Mesenchymal stem cell (in vitro differentiated cells and primary cell): ENCODE results near the gene ATP2C1.

Source experiments
- DNase-seq: peaks from one replicate; pipeline ENCODE4 v3.0.0-alpha.2; 2013
- H2AFZ ChIP-seq: one replicate; pipeline ENCODE4 v1.6.1; 2013; ENCODE audit warnings: low read depth, mild to moderate bottlenecking, control low read depth, inconsistent platforms, low read length, moderate library complexity
- H2AK5ac ChIP-seq: 2 replicates; pipeline ENCODE4 v1.6.1; 2013; ENCODE audit warnings: low read length, moderate library complexity, mild to moderate bottlenecking, inconsistent platforms; ENCODE audit not compliant: severe bottlenecking
- H2BK120ac ChIP-seq: one replicate; pipeline ENCODE4 v1.6.1; 2013; ENCODE audit warnings: low read depth, mild to moderate bottlenecking, inconsistent platforms, low read length, moderate library complexity
- H2BK12ac ChIP-seq, 2 experiments: one replicate each; pipeline ENCODE4 v1.6.1; 2013; ENCODE audit warnings: inconsistent platforms in 2 of 2, low read length in 2 of 2, mild to moderate bottlenecking in 2 of 2, moderate library complexity in 2 of 2, control low read depth in 1 of 2
- H2BK15ac ChIP-seq: one replicate; pipeline ENCODE4 v1.6.1; 2013; ENCODE audit warnings: mild to moderate bottlenecking, low read depth, inconsistent platforms; ENCODE audit not compliant: poor library complexity, severe bottlenecking
- H2BK5ac ChIP-seq: 2 replicates; pipeline ENCODE4 v1.6.1; 2013; ENCODE audit warnings: low read depth, mild to moderate bottlenecking, low read length, control low read depth, inconsistent platforms; ENCODE audit not compliant: poor library complexity, severe bottlenecking
- H3K14ac ChIP-seq, 2 experiments: one replicate each; pipeline ENCODE4 v1.6.1; 2013; ENCODE audit warnings: inconsistent platforms in 2 of 2, low read length in 2 of 2, control low read depth in 1 of 2, mild to moderate bottlenecking in 1 of 2, moderate library complexity in 1 of 2
- H3K18ac ChIP-seq, 2 experiments: one replicate each; pipeline ENCODE4 v1.6.1; 2013; ENCODE audit warnings: inconsistent platforms in 2 of 2, low read length in 2 of 2, control low read depth in 1 of 2, low read depth in 1 of 2, mild to moderate bottlenecking in 1 of 2
- H3K23ac ChIP-seq, 2 experiments: one replicate each; pipeline ENCODE4 v1.6.1; 2013; ENCODE audit warnings: inconsistent platforms in 2 of 2, low read length in 2 of 2, mild to moderate bottlenecking in 2 of 2, moderate library complexity in 2 of 2, control low read depth in 1 of 2
- H3K27ac ChIP-seq: 2 replicates; pipeline ENCODE4 v1.5.1; 2013; ENCODE audit warnings: mild to moderate bottlenecking, moderate library complexity, low read length, control low read depth, inconsistent platforms; ENCODE audit not compliant: poor library complexity, severe bottlenecking
- H3K27me3 ChIP-seq, 2 experiments: 2 replicates each; pipeline versions ENCODE4 v1.6.1 to v1.7.0; 2013; ENCODE audit warnings: low read length in 2 of 2, mild to moderate bottlenecking in 2 of 2, moderate library complexity in 2 of 2, control low read depth in 1 of 2, inconsistent platforms in 1 of 2; ENCODE audit not compliant: control insufficient read depth in 1 of 2, insufficient read depth in 1 of 2
- H3K36me3 ChIP-seq, 2 experiments: 2 replicates each; pipeline versions ENCODE4 v1.6.1 to v1.7.0; 2013; ENCODE audit warnings: low read length in 2 of 2, control low read depth in 1 of 2, inconsistent platforms in 1 of 2, low read depth in 1 of 2, mild to moderate bottlenecking in 1 of 2; ENCODE audit not compliant: insufficient read depth in 2 of 2, control insufficient read depth in 1 of 2
- H3K4ac ChIP-seq, 2 experiments: one replicate each; pipeline ENCODE4 v1.6.1; 2013; ENCODE audit warnings: inconsistent platforms in 2 of 2, low read length in 2 of 2, mild to moderate bottlenecking in 2 of 2, moderate library complexity in 2 of 2, control low read depth in 1 of 2, low read depth in 1 of 2
- H3K4me1 ChIP-seq: 2 replicates; pipeline ENCODE4 v1.6.1; 2013; ENCODE audit warnings: low read depth, low read length, control low read depth; ENCODE audit not compliant: control insufficient read depth, insufficient read depth
- H3K4me2 ChIP-seq: 2 replicates; pipeline ENCODE4 v1.6.1; 2013; ENCODE audit warnings: low read length, mild to moderate bottlenecking, inconsistent platforms; ENCODE audit not compliant: poor library complexity, severe bottlenecking
- H3K4me3 ChIP-seq, 2 experiments: 2 replicates each; pipeline versions ENCODE4 v1.5.1 to v1.7.0; 2013; ENCODE audit warnings: low read length in 2 of 2, mild to moderate bottlenecking in 2 of 2, control low read depth in 1 of 2, low read depth in 1 of 2; ENCODE audit not compliant: insufficient read depth in 1 of 2
- H3K79me1 ChIP-seq: replicated peaks from 2 replicates; pipeline ENCODE4 v1.6.1; 2013; ENCODE audit warnings: mild to moderate bottlenecking, control low read depth, low read length, inconsistent platforms; ENCODE audit not compliant: poor library complexity, severe bottlenecking
- H3K9ac ChIP-seq: 2 replicates; pipeline ENCODE4 v1.7.0; 2013; ENCODE audit warnings: mild to moderate bottlenecking, low read length, moderate library complexity
- H3K9me3 ChIP-seq: 2 replicates; pipeline ENCODE4 v1.7.0; 2013; ENCODE audit warnings: mild to moderate bottlenecking, low read length; ENCODE audit not compliant: control insufficient read depth
- H4K8ac ChIP-seq: one replicate; pipeline ENCODE4 v1.6.1; 2013; ENCODE audit warnings: inconsistent platforms, mild to moderate bottlenecking, low read length, moderate library complexity
- H4K91ac ChIP-seq: one replicate; pipeline ENCODE4 v1.6.1; 2013; ENCODE audit warnings: mild to moderate bottlenecking, low read length, inconsistent platforms
- WGBS: methylation state at CpG from one replicate; pipeline ENCODE4 v1.1.7; 2013; ENCODE audit warnings: mixed read lengths; 5-methylcytosine and 5-hydroxymethylcytosine counted together

Gene ATP2C1

DNA sequence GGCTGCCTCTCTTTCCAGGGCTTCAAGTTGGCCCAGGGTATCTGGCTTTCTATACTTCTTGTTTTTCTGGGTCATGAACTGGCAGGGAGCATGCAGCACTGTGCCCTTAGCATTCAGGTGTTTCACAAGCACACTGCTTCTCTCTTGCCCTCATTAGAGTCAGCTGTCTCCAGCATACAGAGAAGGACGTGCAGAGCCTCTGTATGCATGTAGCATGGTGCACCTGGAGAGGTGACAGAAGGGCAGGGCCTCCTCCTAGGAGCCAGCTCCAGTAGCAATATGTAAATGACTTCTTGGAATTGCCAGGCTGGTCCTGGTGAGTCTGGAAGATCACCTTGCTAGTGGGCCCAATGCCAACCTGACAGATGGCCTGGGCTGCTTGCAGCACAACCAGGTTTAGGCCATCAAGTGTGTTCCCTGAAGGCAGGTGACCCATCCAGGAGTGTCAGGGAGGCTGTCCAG is 44.8 kb upstream of the ATP2C1 start:
- no peak overlapping the region for H2BK120ac ChIP-seq
- H2BK5ac ChIP-seq = no peak overlapping the region
- H2AK5ac ChIP-seq = no peak overlapping the region
- no peak overlapping the region for H2AFZ ChIP-seq
- H3K4ac ChIP-seq = no peak overlapping the region
- H3K4me3 ChIP-seq = no peak overlapping the region
- DNase-seq = no peak
- no peak overlapping the region for H3K4me2 ChIP-seq
- no peaks in the 10 kb centered on the region for H3K4me1 ChIP-seq
- no peak overlapping the region for H3K9ac ChIP-seq
- no peaks in the 10 kb centered on the region for H3K36me3 ChIP-seq
- no peak overlapping the region for H2BK12ac ChIP-seq
- H4K8ac ChIP-seq = no peak overlapping the region
- no peak overlapping the region for H2BK15ac ChIP-seq
- H3K23ac ChIP-seq = no peak overlapping the region
- H4K91ac ChIP-seq = no peak overlapping the region
- WGBS = 79% methylated on average over 1 of the region's 1 CpG
- no peak overlapping the region for H3K14ac ChIP-seq
- no peaks in the 10 kb centered on the region for H3K9me3 ChIP-seq
- no peak overlapping the region for H3K18ac ChIP-seq
- H3K27me3 ChIP-seq = peaks cover 8 to 10% of the 10 kb centered on the region in 2 experiments
- H3K79me1 ChIP-seq = no peaks in the 10 kb centered on the region
- no peak overlapping the region for H3K27ac ChIP-seq

- Histone ChIP-seq H3K18ac (no peak overlapping the region), H3K4ac (no peak overlapping the region), H2BK12ac (no peak overlapping the region), H2BK5ac (no peak overlapping the region), H2BK120ac (no peak overlapping the region), H3K27ac (no peak overlapping the region), H3K79me1 (no peaks in the 10 kb centered on the region), H3K23ac (no peak overlapping the region), H2AK5ac (no peak overlapping the region), H3K9me3 (no peaks in the 10 kb centered on the region), H3K36me3 (no peaks in the 10 kb centered on the region), H4K91ac (no peak overlapping the region), H4K8ac (no peak overlapping the region), H3K9ac (peak overlapping the region; percentile 74), H2BK15ac (no peak overlapping the region), H3K4me1 (no peaks in the 10 kb centered on the region), H3K14ac (no peak overlapping the region), H3K27me3 (peaks cover 5 to 10% of the 10 kb centered on the region in 2 experiments), H2AFZ (no peak overlapping the region), H3K4me2 (no peak overlapping the region), H3K4me3 (peak overlapping the region in 1 of 2 experiments; percentile 53)
- DNase-seq = peak; percentile 19
- WGBS = 65% methylated on average over 7 of the region's 8 CpGs
Observed at GRCh38 chr3:130850044-130850797, 43.7 kb upstream of the ATP2C1 start.

GRCh38 chr3:130850843-130851242 is 43.0 kb upstream of the ATP2C1 start:
- H3K36me3 ChIP-seq = no peaks in the 10 kb centered on the region
- H3K9me3 ChIP-seq = no peaks in the 10 kb centered on the region
- DNase-seq = no peak
- H3K27me3 ChIP-seq = peaks cover 4 to 5% of the 10 kb centered on the region in 2 experiments
- no peak overlapping the region for H3K4me2 ChIP-seq
- H2BK12ac ChIP-seq = no peak overlapping the region
- H3K27ac ChIP-seq = no peak overlapping the region
- no peak overlapping the region for H4K8ac ChIP-seq
- H2BK15ac ChIP-seq = no peak overlapping the region
- no peak overlapping the region for H3K4ac ChIP-seq
- no peak overlapping the region for H3K14ac ChIP-seq
- no peak overlapping the region for H3K18ac ChIP-seq
- H2AFZ ChIP-seq = no peak overlapping the region
- WGBS = 81% methylated on average over 7 of the region's 7 CpGs
- no peak overlapping the region for H2BK120ac ChIP-seq
- peak overlapping the region in 1 of 2 experiments; percentile 53 for H3K4me3 ChIP-seq
- no peak overlapping the region for H2BK5ac ChIP-seq
- H3K23ac ChIP-seq = no peak overlapping the region
- no peak overlapping the region for H2AK5ac ChIP-seq
- no peak overlapping the region for H4K91ac ChIP-seq
- H3K4me1 ChIP-seq = no peaks in the 10 kb centered on the region
- H3K79me1 ChIP-seq = no peaks in the 10 kb centered on the region
- peak overlapping the region; percentile 74 for H3K9ac ChIP-seq

- Histone ChIP-seq H2AFZ (no peak overlapping the region), H3K36me3 (no peaks in the 10 kb centered on the region), H2BK15ac (no peak overlapping the region), H4K8ac (no peak overlapping the region), H3K9me3 (no peaks in the 10 kb centered on the region), H4K91ac (no peak overlapping the region), H2BK120ac (no peak overlapping the region), H3K79me1 (no peaks in the 10 kb centered on the region), H2AK5ac (no peak overlapping the region), H3K27ac (no peak overlapping the region), H3K4me2 (no peak overlapping the region), H2BK5ac (no peak overlapping the region), H3K14ac (no peak overlapping the region), H3K18ac (no peak overlapping the region), H2BK12ac (no peak overlapping the region), H3K4me1 (no peaks in the 10 kb centered on the region), H3K4me3 (no peak overlapping the region), H3K23ac (no peak overlapping the region), H3K9ac (peak overlapping the region; percentile 74), H3K4ac (no peak overlapping the region), H3K27me3 (peaks cover 4 to 5% of the 10 kb centered on the region in 2 experiments)
- no peak for DNase-seq
Observed at GRCh38 chr3:130851277-130851676, 42.6 kb upstream of the ATP2C1 start.
